ENCODE results near the gene USP35.

DNA sequence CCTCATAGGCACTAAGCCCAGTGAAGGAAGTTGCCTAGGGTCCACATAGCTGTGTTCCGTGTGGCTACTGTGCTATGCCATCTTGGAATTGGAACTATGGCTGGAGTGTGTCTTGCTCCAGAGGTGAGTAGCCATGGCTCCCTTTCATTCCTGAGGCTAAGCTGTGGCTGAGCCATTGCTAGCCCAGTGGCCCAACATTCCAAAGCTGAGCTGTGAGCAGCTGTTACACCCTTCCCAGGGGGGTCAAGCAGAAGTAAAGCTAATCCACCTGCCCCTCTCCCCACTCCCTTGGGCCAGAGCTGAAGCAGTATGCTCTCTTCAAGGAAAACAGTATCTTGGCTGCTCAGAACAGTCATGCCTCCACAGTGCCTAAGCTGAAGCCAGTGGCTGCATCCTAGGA is 51.1 kb downstream of the USP35 start:
- TF ChIP-seq, protein P1, sequence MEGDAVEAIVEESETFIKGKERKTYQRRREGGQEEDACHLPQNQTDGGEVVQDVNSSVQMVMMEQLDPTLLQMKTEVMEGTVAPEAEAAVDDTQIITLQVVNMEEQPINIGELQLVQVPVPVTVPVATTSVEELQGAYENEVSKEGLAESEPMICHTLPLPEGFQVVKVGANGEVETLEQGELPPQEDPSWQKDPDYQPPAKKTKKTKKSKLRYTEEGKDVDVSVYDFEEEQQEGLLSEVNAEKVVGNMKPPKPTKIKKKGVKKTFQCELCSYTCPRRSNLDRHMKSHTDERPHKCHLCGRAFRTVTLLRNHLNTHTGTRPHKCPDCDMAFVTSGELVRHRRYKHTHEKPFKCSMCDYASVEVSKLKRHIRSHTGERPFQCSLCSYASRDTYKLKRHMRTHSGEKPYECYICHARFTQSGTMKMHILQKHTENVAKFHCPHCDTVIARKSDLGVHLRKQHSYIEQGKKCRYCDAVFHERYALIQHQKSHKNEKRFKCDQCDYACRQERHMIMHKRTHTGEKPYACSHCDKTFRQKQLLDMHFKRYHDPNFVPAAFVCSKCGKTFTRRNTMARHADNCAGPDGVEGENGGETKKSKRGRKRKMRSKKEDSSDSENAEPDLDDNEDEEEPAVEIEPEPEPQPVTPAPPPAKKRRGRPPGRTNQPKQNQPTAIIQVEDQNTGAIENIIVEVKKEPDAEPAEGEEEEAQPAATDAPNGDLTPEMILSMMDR (IDR thresholded peaks at IDR 0.05) = no peak
- TF ChIP-seq, protein P2, sequence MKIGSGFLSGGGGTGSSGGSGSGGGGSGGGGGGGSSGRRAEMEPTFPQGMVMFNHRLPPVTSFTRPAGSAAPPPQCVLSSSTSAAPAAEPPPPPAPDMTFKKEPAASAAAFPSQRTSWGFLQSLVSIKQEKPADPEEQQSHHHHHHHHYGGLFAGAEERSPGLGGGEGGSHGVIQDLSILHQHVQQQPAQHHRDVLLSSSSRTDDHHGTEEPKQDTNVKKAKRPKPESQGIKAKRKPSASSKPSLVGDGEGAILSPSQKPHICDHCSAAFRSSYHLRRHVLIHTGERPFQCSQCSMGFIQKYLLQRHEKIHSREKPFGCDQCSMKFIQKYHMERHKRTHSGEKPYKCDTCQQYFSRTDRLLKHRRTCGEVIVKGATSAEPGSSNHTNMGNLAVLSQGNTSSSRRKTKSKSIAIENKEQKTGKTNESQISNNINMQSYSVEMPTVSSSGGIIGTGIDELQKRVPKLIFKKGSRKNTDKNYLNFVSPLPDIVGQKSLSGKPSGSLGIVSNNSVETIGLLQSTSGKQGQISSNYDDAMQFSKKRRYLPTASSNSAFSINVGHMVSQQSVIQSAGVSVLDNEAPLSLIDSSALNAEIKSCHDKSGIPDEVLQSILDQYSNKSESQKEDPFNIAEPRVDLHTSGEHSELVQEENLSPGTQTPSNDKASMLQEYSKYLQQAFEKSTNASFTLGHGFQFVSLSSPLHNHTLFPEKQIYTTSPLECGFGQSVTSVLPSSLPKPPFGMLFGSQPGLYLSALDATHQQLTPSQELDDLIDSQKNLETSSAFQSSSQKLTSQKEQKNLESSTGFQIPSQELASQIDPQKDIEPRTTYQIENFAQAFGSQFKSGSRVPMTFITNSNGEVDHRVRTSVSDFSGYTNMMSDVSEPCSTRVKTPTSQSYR (CRISPR knock-in tag; IDR thresholded peaks at IDR 0.05) = no peak
- TF ChIP-seq, protein P3, sequence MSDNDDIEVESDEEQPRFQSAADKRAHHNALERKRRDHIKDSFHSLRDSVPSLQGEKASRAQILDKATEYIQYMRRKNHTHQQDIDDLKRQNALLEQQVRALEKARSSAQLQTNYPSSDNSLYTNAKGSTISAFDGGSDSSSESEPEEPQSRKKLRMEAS (CRISPR knock-in tag; IDR thresholded peaks at IDR 0.05) = no peak
- no peak for TF ChIP-seq ZNF263 (CRISPR knock-in tag; IDR thresholded peaks at IDR 0.05; ENCODE audit: low read depth)
- TF ChIP-seq NR2C2 (CRISPR knock-in tag; IDR thresholded peaks at IDR 0.05) = no peak
- no peak for TF ChIP-seq CBFB (CRISPR knock-in tag; IDR thresholded peaks at IDR 0.05; ENCODE audit: low read depth)
- TF ChIP-seq RELA (CRISPR knock-in tag; IDR thresholded peaks at IDR 0.05; ENCODE audit: borderline replicate concordance) = no peak
- TF ChIP-seq TEAD4 (CRISPR knock-in tag; IDR thresholded peaks at IDR 0.05) = no peak
- no peak for TF ChIP-seq ZBTB21 (CRISPR knock-in tag; IDR thresholded peaks at IDR 0.05; ENCODE audit: borderline replicate concordance)
- TF ChIP-seq, protein P4, sequence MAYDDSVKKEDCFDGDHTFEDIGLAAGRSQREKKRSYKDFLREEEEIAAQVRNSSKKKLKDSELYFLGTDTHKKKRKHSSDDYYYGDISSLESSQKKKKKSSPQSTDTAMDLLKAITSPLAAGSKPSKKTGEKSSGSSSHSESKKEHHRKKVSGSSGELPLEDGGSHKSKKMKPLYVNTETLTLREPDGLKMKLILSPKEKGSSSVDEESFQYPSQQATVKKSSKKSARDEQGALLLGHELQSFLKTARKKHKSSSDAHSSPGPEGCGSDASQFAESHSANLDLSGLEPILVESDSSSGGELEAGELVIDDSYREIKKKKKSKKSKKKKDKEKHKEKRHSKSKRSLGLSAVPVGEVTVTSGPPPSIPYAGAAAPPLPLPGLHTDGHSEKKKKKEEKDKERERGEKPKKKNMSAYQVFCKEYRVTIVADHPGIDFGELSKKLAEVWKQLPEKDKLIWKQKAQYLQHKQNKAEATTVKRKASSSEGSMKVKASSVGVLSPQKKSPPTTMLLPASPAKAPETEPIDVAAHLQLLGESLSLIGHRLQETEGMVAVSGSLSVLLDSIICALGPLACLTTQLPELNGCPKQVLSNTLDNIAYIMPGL (CRISPR knock-in tag; IDR thresholded peaks at IDR 0.05) = no peak
- TF ChIP-seq, protein P5, sequence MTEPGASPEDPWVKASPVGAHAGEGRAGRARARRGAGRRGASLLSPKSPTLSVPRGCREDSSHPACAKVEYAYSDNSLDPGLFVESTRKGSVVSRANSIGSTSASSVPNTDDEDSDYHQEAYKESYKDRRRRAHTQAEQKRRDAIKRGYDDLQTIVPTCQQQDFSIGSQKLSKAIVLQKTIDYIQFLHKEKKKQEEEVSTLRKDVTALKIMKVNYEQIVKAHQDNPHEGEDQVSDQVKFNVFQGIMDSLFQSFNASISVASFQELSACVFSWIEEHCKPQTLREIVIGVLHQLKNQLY (CRISPR knock-in tag; IDR thresholded peaks at IDR 0.05) = no peak
- TF ChIP-seq, protein P6, sequence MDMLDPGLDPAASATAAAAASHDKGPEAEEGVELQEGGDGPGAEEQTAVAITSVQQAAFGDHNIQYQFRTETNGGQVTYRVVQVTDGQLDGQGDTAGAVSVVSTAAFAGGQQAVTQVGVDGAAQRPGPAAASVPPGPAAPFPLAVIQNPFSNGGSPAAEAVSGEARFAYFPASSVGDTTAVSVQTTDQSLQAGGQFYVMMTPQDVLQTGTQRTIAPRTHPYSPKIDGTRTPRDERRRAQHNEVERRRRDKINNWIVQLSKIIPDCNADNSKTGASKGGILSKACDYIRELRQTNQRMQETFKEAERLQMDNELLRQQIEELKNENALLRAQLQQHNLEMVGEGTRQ (CRISPR knock-in tag; IDR thresholded peaks at IDR 0.05) = no peak
- TF ChIP-seq FOXP1 (CRISPR knock-in tag; IDR thresholded peaks at IDR 0.05; ENCODE audit: borderline replicate concordance) = no peak
- no peak for TF ChIP-seq ZNF317 (CRISPR knock-in tag; IDR thresholded peaks at IDR 0.05; ENCODE audit: borderline replicate concordance, low read depth)
